ENCODE data around the gene HEPACAM2.

DNA sequence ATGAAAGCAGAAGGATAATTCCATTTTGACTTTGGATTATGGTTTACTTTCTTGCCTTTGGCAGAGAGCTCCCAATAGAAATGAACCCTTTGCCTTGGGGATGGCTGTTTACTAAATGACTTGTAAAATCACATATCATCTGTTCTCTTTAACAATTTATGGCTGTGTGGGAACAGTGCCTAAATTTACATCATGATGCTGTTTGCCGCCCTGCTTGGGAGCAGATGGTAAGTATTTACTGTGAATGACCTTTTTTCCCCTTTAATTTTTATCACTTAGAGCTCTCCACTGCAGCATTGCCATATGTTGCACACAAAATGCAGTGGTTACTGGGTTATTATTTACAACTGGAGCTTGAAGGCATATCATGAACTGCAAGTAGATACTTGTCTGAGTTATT, 13.4 kb downstream of the HEPACAM2 start:
- TF ChIP-seq, protein P1, sequence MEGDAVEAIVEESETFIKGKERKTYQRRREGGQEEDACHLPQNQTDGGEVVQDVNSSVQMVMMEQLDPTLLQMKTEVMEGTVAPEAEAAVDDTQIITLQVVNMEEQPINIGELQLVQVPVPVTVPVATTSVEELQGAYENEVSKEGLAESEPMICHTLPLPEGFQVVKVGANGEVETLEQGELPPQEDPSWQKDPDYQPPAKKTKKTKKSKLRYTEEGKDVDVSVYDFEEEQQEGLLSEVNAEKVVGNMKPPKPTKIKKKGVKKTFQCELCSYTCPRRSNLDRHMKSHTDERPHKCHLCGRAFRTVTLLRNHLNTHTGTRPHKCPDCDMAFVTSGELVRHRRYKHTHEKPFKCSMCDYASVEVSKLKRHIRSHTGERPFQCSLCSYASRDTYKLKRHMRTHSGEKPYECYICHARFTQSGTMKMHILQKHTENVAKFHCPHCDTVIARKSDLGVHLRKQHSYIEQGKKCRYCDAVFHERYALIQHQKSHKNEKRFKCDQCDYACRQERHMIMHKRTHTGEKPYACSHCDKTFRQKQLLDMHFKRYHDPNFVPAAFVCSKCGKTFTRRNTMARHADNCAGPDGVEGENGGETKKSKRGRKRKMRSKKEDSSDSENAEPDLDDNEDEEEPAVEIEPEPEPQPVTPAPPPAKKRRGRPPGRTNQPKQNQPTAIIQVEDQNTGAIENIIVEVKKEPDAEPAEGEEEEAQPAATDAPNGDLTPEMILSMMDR (IDR thresholded peaks at IDR 0.05): no peak
- no peak for TF ChIP-seq POLR2A (IDR thresholded peaks at IDR 0.05)

Data from prostate gland (tissue), 2 donors.